ENCODE measurements around the gene CFTR.

DNA sequence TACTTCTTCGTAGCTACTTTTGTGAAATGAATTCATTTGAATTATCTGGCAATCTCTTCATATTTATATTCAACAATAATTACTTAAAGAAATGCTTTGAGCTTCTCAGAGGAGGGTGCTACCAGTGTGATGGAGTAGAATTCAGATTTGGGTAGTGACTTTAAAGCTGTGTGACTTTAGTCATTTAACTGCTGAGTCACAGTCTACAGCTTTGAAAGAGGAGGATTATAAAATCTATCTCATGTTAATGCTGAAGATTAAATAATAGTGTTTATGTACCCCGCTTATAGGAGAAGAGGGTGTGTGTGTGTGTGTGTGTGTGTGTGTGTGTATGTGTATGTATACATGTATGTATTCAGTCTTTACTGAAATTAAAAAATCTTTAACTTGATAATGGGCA is 68.2 kb downstream of the CFTR start:
- TF ChIP-seq POLR2A (IDR thresholded peaks at IDR 0.05): no peak
- TF ChIP-seq, protein P1, sequence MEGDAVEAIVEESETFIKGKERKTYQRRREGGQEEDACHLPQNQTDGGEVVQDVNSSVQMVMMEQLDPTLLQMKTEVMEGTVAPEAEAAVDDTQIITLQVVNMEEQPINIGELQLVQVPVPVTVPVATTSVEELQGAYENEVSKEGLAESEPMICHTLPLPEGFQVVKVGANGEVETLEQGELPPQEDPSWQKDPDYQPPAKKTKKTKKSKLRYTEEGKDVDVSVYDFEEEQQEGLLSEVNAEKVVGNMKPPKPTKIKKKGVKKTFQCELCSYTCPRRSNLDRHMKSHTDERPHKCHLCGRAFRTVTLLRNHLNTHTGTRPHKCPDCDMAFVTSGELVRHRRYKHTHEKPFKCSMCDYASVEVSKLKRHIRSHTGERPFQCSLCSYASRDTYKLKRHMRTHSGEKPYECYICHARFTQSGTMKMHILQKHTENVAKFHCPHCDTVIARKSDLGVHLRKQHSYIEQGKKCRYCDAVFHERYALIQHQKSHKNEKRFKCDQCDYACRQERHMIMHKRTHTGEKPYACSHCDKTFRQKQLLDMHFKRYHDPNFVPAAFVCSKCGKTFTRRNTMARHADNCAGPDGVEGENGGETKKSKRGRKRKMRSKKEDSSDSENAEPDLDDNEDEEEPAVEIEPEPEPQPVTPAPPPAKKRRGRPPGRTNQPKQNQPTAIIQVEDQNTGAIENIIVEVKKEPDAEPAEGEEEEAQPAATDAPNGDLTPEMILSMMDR (IDR thresholded peaks at IDR 0.05): no peak

Data from thyroid gland (tissue), 4 donors.